Trophoblast cell (in vitro differentiated cells and primary cell): Measurements from ENCODE around the gene TCTA.
A peak's percentile ranks its signal among the peaks of the same experiment; 100 is the strongest.

ENCODE experiments used
- DNase-seq, 2 donors: peaks; one replicate each; pipeline ENCODE4 v3.0.0-alpha.2; 2016
- H2AFZ ChIP-seq: 2 replicates; pipeline ENCODE4 v1.6.1; 2013; ENCODE audit warnings: low read length, moderate library complexity, mild to moderate bottlenecking; ENCODE audit not compliant: insufficient read depth, poor library complexity
- H2AK5ac ChIP-seq: 2 replicates; pipeline ENCODE4 v1.6.1; 2013; ENCODE audit warnings: mild to moderate bottlenecking, low read length
- H2BK120ac ChIP-seq: 2 replicates; pipeline ENCODE4 v1.6.1; 2013; ENCODE audit warnings: low read length, mild to moderate bottlenecking, moderate library complexity; ENCODE audit not compliant: insufficient read depth, poor library complexity
- H2BK12ac ChIP-seq: 2 replicates; pipeline ENCODE4 v1.6.1; 2013; ENCODE audit warnings: mild to moderate bottlenecking, low read length, moderate library complexity
- H2BK5ac ChIP-seq: 2 replicates; pipeline ENCODE4 v1.6.1; 2013; ENCODE audit warnings: low read length, low read depth, moderate library complexity, mild to moderate bottlenecking; ENCODE audit not compliant: poor library complexity
- H3K14ac ChIP-seq: 2 replicates; pipeline ENCODE4 v1.6.1; 2013; ENCODE audit warnings: mild to moderate bottlenecking, low read length
- H3K18ac ChIP-seq: 2 replicates; pipeline ENCODE4 v1.6.1; 2013; ENCODE audit warnings: mild to moderate bottlenecking, low read length
- H3K23ac ChIP-seq: 2 replicates; pipeline ENCODE4 v1.6.1; 2013; ENCODE audit warnings: low read length
- H3K27ac ChIP-seq: 2 replicates; pipeline ENCODE4 v1.5.1; 2013; ENCODE audit warnings: low read depth, mild to moderate bottlenecking, inconsistent platforms, low read length, moderate library complexity
- H3K27me3 ChIP-seq: 2 replicates; pipeline ENCODE4 v1.6.1; 2013; ENCODE audit warnings: inconsistent platforms, mild to moderate bottlenecking, low read length, moderate library complexity; ENCODE audit not compliant: insufficient read depth
- H3K36me3 ChIP-seq, 2 experiments: 1 replicate in 1 of 2; 2 replicates in 1 of 2; pipeline ENCODE4 v1.6.1; 2013; ENCODE audit warnings: low read length in 2 of 2, mild to moderate bottlenecking in 2 of 2, moderate library complexity in 1 of 2; ENCODE audit not compliant: insufficient read depth in 2 of 2, control insufficient read depth in 1 of 2
- H3K4ac ChIP-seq: 2 replicates; pipeline ENCODE4 v1.6.1; 2013; ENCODE audit warnings: low read depth, mild to moderate bottlenecking, low read length, moderate library complexity
- H3K4me1 ChIP-seq, 2 experiments: 1 replicate in 1 of 2; 2 replicates in 1 of 2; pipeline ENCODE4 v1.6.1; 2013; ENCODE audit warnings: low read length in 2 of 2, mild to moderate bottlenecking in 2 of 2, moderate library complexity in 1 of 2; ENCODE audit not compliant: insufficient read depth in 2 of 2, control insufficient read depth in 1 of 2
- H3K4me2 ChIP-seq: 2 replicates; pipeline ENCODE4 v1.6.1; 2013; ENCODE audit warnings: inconsistent platforms, mild to moderate bottlenecking, low read length, moderate library complexity
- H3K4me3 ChIP-seq: 2 replicates; pipeline ENCODE4 v1.5.1; 2013; ENCODE audit warnings: mild to moderate bottlenecking, low read depth, low read length, inconsistent platforms
- H3K79me1 ChIP-seq: one replicate; pipeline ENCODE4 v1.6.1; 2013; ENCODE audit warnings: low read length
- H3K79me2 ChIP-seq: 2 replicates; pipeline ENCODE4 v1.6.1; 2013; ENCODE audit warnings: low read length, mild to moderate bottlenecking; ENCODE audit not compliant: control insufficient read depth, insufficient read depth, poor library complexity
- H3K9ac ChIP-seq: 2 replicates; pipeline ENCODE4 v1.6.1; 2013; ENCODE audit warnings: mild to moderate bottlenecking, low read length
- H3K9me3 ChIP-seq: 2 replicates; pipeline ENCODE4 v1.6.1; 2013; ENCODE audit warnings: low read depth, mild to moderate bottlenecking, control low read depth, inconsistent platforms, low read length; ENCODE audit not compliant: insufficient read depth
- H4K12ac ChIP-seq: 2 replicates; pipeline ENCODE4 v1.6.1; 2013; ENCODE audit warnings: low read depth, mild to moderate bottlenecking, low read length, moderate library complexity
- H4K8ac ChIP-seq: 2 replicates; pipeline ENCODE4 v1.6.1; 2013; ENCODE audit warnings: low read depth, mild to moderate bottlenecking, low read length, moderate library complexity
- H4K91ac ChIP-seq: one replicate; pipeline ENCODE4 v1.6.1; 2013; ENCODE audit warnings: low read depth, mild to moderate bottlenecking, low read length, moderate library complexity
- WGBS: extraction: QIAGEN DNeasy Blood & Tissue Kit; methylation state at CpG from one replicate; pipeline ENCODE4 v1.1.7; 2013; ENCODE audit warnings: missing lambda C conversion rate; ENCODE audit not compliant: insufficient read length, insufficient coverage; ENCODE audit errors: extremely low coverage; 5-methylcytosine and 5-hydroxymethylcytosine counted together

TCTA gene

DNA sequence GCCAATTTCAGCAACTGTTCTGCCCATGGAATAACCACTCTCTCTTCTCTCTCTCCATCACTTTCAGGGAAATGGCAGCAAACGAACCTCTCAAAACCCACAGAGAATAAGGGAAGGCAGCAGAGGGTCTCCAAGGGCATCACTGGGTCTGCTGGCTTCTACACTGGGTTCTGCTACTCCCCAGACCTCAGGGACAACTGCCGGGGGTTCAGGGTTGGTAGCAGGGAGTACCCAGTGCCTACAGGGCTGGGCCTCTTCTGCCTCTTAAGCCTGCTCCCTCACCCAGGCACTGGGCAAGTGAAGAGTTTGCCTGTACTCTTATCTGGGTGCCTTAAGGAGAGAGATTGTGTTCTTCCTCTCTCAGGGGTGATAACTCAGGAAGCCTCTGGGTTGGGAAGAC, 2.5 kb downstream of the TCTA start:
- Histone ChIP-seq H4K91ac (no peak overlapping the region), H3K27me3 (no peaks in the 10 kb centered on the region), H3K14ac (no peak overlapping the region), H3K27ac (no peak overlapping the region), H3K4me3 (no peak overlapping the region), H3K79me2 (peaks cover 13% of the 10 kb centered on the region), H4K8ac (no peak overlapping the region), H2AFZ (no peak overlapping the region), H3K9ac (no peak overlapping the region), H3K4me1 (peaks cover 30 to 40% of the 10 kb centered on the region in 2 experiments), H3K9me3 (peaks cover 2% of the 10 kb centered on the region), H3K23ac (no peak overlapping the region), H4K12ac (no peak overlapping the region), H2BK120ac (no peak overlapping the region), H2BK12ac (no peak overlapping the region), H3K36me3 (peaks cover 2 to 11% of the 10 kb centered on the region in 2 experiments), H3K79me1 (peaks cover 22% of the 10 kb centered on the region), H3K4ac (no peak overlapping the region), H2BK5ac (no peak overlapping the region), H3K4me2 (no peak overlapping the region), H2AK5ac (no peak overlapping the region), H3K18ac (no peak overlapping the region)
- no peak for DNase-seq
- WGBS, result no CpG with 5 or more reads among the region's 2 CpGs

DNA sequence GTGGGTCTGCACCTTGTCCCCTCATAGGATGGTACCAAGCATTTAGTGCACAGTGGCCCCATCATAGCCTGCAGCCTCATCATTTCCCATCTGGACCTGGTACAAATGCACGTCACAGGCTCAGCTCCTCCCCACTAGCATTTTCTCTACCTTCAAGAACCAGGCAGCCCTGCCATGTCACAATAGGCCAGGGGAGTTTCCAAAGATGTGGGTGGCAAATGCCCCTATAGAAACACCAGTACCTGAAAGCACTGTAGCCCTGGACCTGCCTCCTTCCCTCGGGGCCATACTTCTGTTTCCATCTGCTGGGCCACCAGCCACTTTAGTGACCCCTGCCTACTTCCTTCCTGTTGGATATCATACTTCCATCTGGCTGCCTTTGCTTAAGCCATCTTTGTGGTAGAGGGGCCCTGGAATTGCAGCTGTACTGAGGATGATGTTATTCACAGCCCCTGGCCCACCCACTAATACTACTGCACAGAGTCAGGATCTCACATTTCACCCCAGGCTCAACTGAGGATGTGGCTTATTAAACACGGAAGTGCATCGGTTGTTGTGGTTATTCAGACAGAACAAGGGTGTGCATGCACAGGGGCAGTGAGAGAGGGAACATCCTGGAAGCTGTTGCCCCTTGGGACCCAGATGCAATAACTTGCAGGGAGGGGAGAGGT, 3.8 kb downstream of the TCTA start:
- no peak overlapping the region for H3K4me3 ChIP-seq
- no peak overlapping the region for H4K12ac ChIP-seq
- H3K4ac ChIP-seq, result no peak overlapping the region
- H3K9ac ChIP-seq, result no peak overlapping the region
- no peak overlapping the region for H4K8ac ChIP-seq
- H3K4me2 ChIP-seq, result no peak overlapping the region
- no peak overlapping the region for H2AK5ac ChIP-seq
- H3K36me3 ChIP-seq, result peaks cover 2 to 11% of the 10 kb centered on the region in 2 experiments
- H3K79me1 ChIP-seq, result peaks cover 22% of the 10 kb centered on the region
- peaks cover 11% of the 10 kb centered on the region for H3K79me2 ChIP-seq
- WGBS, result no CpG with 5 or more reads among the region's 4 CpGs
- no peak overlapping the region for H2BK5ac ChIP-seq
- no peak overlapping the region for H3K18ac ChIP-seq
- H3K27me3 ChIP-seq, result no peaks in the 10 kb centered on the region
- H3K4me1 ChIP-seq, result peaks cover 33 to 38% of the 10 kb centered on the region in 2 experiments
- H2AFZ ChIP-seq, result no peak overlapping the region
- no peak overlapping the region for H3K14ac ChIP-seq
- H2BK120ac ChIP-seq, result no peak overlapping the region
- DNase-seq, result peak; percentile 94
- no peak overlapping the region for H3K27ac ChIP-seq
- H3K9me3 ChIP-seq, result peaks cover 2% of the 10 kb centered on the region
- H2BK12ac ChIP-seq, result no peak overlapping the region
- no peak overlapping the region for H3K23ac ChIP-seq
- H4K91ac ChIP-seq, result no peak overlapping the region

DNA sequence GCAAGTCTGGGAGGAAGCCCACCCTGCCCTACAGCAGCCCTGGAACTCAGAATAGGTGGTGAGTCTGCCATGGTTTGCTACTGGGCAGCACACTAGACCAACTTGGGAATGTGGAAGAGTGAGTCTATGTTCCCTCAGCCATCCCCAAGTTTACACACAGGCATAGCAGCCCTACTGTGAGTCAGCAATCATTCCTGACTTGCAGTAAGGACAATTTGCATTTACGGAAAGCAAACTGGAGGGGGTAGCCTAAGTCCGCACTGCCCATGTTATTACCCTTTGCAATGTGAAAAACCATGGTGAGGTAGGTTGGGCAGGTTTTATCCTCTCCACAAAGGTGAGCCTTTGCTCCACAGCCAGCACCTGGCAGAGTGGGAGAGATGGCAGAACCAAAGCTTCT, 4.6 kb downstream of the TCTA start:
- Histone ChIP-seq H4K12ac (no peak overlapping the region), H3K4me1 (peaks cover 38 to 46% of the 10 kb centered on the region in 2 experiments), H3K36me3 (peaks cover 2 to 11% of the 10 kb centered on the region in 2 experiments), H2AFZ (no peak overlapping the region), H3K79me2 (peaks cover 4% of the 10 kb centered on the region), H3K27ac (no peak overlapping the region), H3K9ac (no peak overlapping the region), H3K23ac (no peak overlapping the region), H2BK12ac (no peak overlapping the region), H3K4me2 (no peak overlapping the region), H2AK5ac (no peak overlapping the region), H2BK5ac (no peak overlapping the region), H2BK120ac (no peak overlapping the region), H3K9me3 (peaks cover 2% of the 10 kb centered on the region), H3K14ac (peak overlapping the region; percentile 19), H3K27me3 (no peaks in the 10 kb centered on the region), H3K79me1 (peaks cover 18% of the 10 kb centered on the region), H3K4ac (no peak overlapping the region), H4K8ac (no peak overlapping the region), H4K91ac (peak overlapping the region; percentile 5), H3K4me3 (no peak overlapping the region), H3K18ac (no peak overlapping the region)
- DNase-seq, result peak; percentile 90
- WGBS, result no CpG with 5 or more reads among the region's 2 CpGs

DNA sequence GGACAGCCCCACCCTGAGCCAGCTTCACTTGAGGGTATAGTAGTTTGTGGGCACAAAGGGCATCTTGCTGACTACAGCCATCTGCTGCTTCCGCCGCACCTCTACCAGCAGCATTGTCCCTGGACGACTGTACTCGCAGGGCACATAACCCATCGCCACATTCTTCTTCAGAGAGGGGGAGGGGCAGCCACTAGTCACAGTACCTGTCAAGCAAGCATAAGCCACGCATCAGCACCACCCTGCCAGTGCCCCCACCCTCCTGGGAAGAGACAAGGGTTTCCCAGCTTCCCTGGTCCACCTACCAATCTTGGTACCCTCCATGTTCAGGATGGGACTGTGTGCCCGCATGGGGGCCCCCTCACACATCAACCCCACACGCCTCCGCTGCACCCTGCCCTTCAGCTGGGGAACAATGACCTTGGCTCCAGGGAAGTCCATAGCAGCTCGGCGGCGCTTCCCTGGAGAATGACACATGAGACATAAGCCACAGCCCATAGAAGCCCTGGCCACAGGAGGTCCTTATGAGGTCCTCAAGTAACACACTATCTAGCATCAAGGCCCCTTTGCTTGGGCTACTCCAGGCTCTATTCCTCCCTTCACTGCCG, 5.4 kb downstream of the TCTA start:
- H2BK5ac ChIP-seq, result no peak overlapping the region
- H3K4me3 ChIP-seq, result no peak overlapping the region
- no peak overlapping the region for H4K8ac ChIP-seq
- peak overlapping the region; percentile 5 for H4K91ac ChIP-seq
- no peak overlapping the region for H3K4me2 ChIP-seq
- H3K14ac ChIP-seq, result peak overlapping the region; percentile 21
- no peaks in the 10 kb centered on the region for H3K79me2 ChIP-seq
- H3K4me1 ChIP-seq, result peaks cover 40 to 45% of the 10 kb centered on the region in 2 experiments
- no peaks in the 10 kb centered on the region for H3K27me3 ChIP-seq
- H4K12ac ChIP-seq, result no peak overlapping the region
- no peak overlapping the region for H3K9ac ChIP-seq
- no peak overlapping the region for H2BK12ac ChIP-seq
- peak overlapping the region; percentile 36 for H2AK5ac ChIP-seq
- no peaks in the 10 kb centered on the region for H3K9me3 ChIP-seq
- no peak overlapping the region for H2AFZ ChIP-seq
- no peak overlapping the region for H3K23ac ChIP-seq
- H3K18ac ChIP-seq, result peak overlapping the region; percentile 10
- H3K4ac ChIP-seq, result no peak overlapping the region
- no peak overlapping the region for H3K27ac ChIP-seq
- peak; percentile 86 for DNase-seq
- peaks cover 2 to 11% of the 10 kb centered on the region in 2 experiments for H3K36me3 ChIP-seq
- H2BK120ac ChIP-seq, result no peak overlapping the region
- WGBS, result no CpG with 5 or more reads among the region's 13 CpGs
- peaks cover 18% of the 10 kb centered on the region for H3K79me1 ChIP-seq
